ENCODE measurements around the gene NUFIP1.

- TF ChIP-seq CTCF (IDR thresholded peaks at IDR 0.05; ENCODE audit: insufficient read depth, low read depth, low read length) (no peak), EZH2 (IDR thresholded peaks at IDR 0.05; ENCODE audit: insufficient read depth, low read length) (no peak)
Observed at GRCh38 chr13:44919104-44919804, 70.0 kb downstream of the NUFIP1 start.

Measured in astrocyte (in vitro differentiated cells and primary cell).